Measurements from ENCODE around the gene SYNE2.
A peak's percentile ranks its signal among the peaks of the same experiment; 100 is the strongest.
"Not testable (repeated sequence)": the region's sequence is repeated elsewhere in the genome, so short reads cannot be mapped to it uniquely, and the experiment has no call there.

The SYNE2 gene

DNA sequence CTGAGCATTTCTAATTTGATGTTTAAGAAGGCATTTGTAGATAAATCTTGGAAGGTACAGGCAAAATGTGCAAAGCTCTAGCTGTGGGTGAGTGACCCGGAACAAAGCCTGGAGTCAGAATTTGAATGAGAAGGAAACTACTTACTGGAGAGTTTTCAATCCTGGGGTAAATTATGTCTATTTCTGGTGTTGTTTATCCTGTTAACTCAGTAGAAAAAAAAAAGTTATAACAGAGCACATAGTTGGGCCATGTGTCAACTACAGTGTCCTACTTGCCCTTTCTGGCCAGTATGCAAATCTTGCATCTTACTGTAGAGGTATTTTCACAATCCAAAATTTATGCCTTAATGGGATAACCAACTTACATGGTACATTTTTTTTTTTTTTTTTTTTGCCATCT, 182.3 kb downstream of the SYNE2 start:
- TF ChIP-seq, protein P1, sequence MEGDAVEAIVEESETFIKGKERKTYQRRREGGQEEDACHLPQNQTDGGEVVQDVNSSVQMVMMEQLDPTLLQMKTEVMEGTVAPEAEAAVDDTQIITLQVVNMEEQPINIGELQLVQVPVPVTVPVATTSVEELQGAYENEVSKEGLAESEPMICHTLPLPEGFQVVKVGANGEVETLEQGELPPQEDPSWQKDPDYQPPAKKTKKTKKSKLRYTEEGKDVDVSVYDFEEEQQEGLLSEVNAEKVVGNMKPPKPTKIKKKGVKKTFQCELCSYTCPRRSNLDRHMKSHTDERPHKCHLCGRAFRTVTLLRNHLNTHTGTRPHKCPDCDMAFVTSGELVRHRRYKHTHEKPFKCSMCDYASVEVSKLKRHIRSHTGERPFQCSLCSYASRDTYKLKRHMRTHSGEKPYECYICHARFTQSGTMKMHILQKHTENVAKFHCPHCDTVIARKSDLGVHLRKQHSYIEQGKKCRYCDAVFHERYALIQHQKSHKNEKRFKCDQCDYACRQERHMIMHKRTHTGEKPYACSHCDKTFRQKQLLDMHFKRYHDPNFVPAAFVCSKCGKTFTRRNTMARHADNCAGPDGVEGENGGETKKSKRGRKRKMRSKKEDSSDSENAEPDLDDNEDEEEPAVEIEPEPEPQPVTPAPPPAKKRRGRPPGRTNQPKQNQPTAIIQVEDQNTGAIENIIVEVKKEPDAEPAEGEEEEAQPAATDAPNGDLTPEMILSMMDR (conservative IDR thresholded peaks at IDR 0.05) = no peak
- no peak overlapping the region for H3K27ac ChIP-seq

DNA sequence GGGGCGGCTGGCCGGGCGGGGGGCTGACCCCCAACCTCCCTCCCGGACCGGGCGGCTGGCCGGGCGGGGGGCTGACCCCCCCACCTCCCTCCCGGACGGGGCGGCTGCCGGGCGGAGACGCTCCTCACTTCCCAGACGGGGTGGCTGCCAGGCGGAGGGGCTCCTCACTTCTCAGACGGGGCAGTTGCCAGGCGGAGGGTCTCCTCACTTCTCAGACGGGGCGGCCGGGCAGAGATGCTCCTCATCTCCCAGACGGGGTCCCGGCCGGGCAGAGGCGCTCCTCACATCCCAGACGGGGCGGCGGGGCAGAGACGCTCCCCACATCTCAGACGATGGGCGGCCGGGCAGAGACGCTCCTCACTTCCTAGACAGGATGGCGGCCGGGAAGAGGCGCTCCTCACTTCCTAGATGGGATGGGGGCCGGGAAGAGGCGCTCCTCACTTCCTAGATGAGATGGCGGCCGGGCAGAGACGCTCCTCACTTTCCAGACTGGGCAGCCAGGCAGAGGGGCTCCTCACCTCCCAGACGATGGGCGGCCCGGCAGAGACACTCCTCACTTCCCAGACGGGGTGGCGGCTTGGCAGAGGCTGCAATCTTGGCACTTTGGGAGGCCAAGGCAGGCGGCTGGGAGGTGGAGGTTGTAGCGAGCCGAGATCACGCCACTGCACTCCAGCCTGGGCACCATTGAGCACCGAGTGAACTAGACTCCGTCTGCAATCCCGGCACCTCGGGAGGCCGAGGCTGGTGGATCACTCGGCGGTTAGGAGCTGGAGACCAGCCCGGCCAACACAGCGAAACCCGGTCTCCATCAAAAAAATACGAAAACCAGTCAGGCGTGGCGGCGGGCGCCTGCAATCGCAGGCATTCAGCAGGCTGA, 185.3 kb downstream of the SYNE2 start:
- not testable (repeated sequence) for H3K27ac ChIP-seq

DNA sequence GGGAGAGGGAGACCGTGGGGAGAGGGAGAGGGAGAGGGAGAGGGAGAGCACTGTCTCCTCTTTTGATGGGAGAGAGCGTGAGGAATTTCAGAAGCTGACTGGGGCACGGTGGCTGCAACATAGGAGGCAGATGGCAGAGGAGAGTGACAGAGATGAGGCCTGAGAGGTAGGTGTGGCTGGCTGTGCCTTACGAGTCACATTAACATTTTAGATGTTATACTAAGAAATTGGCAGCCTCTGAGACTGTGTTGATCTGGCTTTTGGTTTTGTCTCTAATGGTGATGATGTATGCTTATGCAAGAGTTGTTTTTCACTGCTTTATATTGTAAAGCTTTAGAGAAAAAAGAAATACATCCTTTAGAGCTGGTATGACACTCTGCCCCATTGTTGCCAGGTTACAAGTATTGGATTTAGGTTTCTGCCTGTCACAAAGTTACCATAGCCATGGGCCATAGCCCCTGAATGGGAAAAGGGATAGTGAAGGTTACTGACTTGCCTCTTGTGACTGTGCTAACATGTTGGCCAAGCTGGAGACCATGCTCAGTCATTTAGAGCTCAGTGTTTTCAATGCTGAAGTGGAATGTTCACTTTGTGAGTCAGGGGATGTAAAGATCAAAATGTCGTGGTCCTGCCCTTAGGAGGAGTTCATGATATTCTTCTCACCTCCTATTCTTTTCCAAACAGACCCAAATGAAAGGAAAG, 186.2 kb downstream of the SYNE2 start:
- TF ChIP-seq, protein P1 (conservative IDR thresholded peaks at IDR 0.05) = no peak

DNA sequence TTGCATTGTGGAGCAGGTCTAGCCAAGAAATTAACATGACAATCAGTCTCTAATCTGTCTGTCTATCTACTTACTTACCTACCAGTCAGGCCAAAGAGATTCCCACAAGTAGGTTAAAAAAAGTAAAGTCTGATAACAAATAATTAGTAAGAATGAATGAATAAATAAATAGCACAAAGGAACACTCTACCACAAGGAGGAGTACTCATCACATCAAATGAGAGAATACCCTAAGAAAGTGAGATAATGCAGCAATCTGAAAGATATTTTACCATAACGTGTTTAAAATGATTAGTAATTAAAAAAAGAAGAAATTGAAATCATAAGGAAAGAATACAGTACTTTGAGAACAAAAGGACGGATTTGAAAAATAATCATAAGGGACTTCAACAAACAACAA, 187.2 kb downstream of the SYNE2 start:
- no peak overlapping the region for H3K27ac ChIP-seq
- TF ChIP-seq, protein P1 (conservative IDR thresholded peaks at IDR 0.05) = peak; percentile 74

More for the DNA sequence above, 186.2 kb downstream of the SYNE2 start:
- no peak overlapping the region for H3K27ac ChIP-seq

DNA sequence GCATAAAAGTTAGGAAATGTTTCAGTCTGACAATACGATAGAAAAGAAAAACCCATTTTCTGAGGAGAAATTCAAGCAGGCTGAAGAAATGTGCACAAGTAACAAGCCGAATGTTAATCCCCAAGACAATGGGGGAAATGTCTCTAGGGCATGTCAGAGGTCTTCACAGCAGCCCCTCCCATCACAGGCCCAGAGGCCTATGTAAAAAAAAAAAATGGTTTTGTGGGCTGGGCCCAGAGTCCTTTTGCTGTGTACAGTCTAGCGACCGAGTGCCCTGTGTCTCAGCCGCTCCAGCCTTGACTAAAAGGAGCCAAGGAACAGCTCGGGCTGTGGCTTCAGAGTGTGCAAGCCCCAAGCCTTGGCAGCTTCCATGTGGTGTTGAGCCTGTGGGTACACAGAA, 190.5 kb downstream of the SYNE2 start:
- not testable (repeated sequence) for H3K27ac ChIP-seq

DNA sequence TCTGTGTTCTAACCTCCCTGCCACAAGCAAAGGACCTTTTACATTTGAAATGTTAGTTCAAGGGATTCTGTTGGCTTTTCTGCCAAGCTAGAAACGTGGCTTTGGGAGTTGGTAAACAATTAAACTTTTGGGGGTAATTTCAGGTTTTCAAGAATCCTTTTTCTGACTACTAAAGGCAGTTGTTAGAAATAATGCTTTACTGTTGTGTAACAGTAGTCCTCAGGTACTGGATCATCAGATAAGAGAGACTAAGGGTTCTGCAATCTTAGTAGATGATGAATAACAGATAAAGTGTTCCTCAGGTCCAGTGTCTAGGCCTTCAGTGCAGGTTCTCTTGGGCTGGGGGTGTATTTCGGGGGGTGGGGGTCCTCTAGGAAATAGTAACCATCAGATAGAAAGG, 192.3 kb downstream of the SYNE2 start:
- no peak overlapping the region for H3K27ac ChIP-seq
- TF ChIP-seq, protein P1 (conservative IDR thresholded peaks at IDR 0.05) = no peak

DNA sequence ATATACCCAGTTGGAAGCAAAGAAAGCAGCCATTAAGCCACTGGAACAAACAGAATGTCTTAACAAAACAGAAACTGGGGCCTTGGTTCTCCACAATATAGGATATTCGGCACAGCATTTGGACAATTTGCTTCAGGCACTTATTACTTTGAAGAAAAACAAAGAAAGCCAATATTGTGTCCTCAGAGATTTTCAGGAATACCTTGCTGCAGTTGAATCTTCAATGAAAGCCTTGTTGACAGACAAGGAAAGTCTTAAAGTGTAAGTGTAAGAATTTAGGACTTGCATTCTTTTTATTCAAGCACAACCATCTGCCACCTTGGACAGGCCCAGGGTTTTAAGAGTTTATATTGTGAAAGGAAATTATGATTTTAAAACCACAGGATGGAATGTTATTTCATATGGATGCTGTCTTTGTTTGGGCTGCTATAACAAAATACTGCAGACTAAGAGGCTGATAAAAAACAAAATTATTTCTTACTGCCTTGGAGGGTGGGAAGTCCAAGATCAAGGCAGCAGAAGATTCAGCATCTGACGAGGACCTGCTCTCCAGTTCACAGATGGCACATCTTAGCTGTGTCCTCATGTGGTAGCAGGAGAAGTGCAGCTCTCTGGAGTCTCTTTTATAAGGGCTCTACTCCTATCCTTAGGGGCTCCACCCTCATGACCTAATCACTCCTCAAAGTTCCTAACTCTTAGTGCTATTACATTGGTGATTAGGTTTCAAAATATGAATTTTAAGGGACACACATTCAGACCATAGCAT, 197.0 kb downstream of the SYNE2 start:
- no peak overlapping the region for H3K27ac ChIP-seq
- TF ChIP-seq, protein P1 (conservative IDR thresholded peaks at IDR 0.05) = no peak
